ENCODE data around the gene ZNF217.
A peak's percentile ranks its signal among the peaks of the same experiment; 100 is the strongest.
"Not testable (repeated sequence)": the region's sequence is repeated elsewhere in the genome, so short reads cannot be mapped to it uniquely, and the experiment has no call there.

ZNF217 gene

GRCh38 chr20:53593466-53594007 is at the start of gene ZNF217:
Gene ZNF217 (minus strand): TSS chr20:53593839. CDS start chr20:53582826, 11,013 bp downstream.
- DNase-seq (ENCODE audit: low read depth), result peak; percentile 54

GRCh38 chr20:53643031-53643832 is 49.6 kb upstream of the ZNF217 start:
- DNase-seq (ENCODE audit: low read depth), result peak; percentile 44

GRCh38 chr20:53642196-53643030 is 48.8 kb upstream of the ZNF217 start:
- no peak for DNase-seq (ENCODE audit: low read depth)

- no peak for DNase-seq (ENCODE audit: low read depth)
Observed at GRCh38 chr20:53639647-53640440, 46.2 kb upstream of the ZNF217 start.

GRCh38 chr20:53639128-53639527 is 45.5 kb upstream of the ZNF217 start:
- no peak for DNase-seq (ENCODE audit: low read depth)

- not testable (repeated sequence) for DNase-seq (ENCODE audit: low read depth)
Observed at GRCh38 chr20:53637310-53637709, 43.7 kb upstream of the ZNF217 start.

- no peak for DNase-seq (ENCODE audit: low read depth)
Observed at GRCh38 chr20:53636540-53637097, 43.0 kb upstream of the ZNF217 start.

- DNase-seq (ENCODE audit: low read depth), result no peak
Observed at GRCh38 chr20:53635221-53635620, 41.6 kb upstream of the ZNF217 start.

- no peak for DNase-seq (ENCODE audit: low read depth)
Observed at GRCh38 chr20:53631909-53632662, 38.4 kb upstream of the ZNF217 start.

GRCh38 chr20:53629436-53629835 is 35.8 kb upstream of the ZNF217 start:
- no peak for DNase-seq (ENCODE audit: low read depth)

- not testable (repeated sequence) for DNase-seq (ENCODE audit: low read depth)
Observed at GRCh38 chr20:53628758-53629157, 35.1 kb upstream of the ZNF217 start.

GRCh38 chr20:53628076-53628475 is 34.4 kb upstream of the ZNF217 start:
- DNase-seq (ENCODE audit: low read depth), result no peak

GRCh38 chr20:53627001-53627400 is 33.4 kb upstream of the ZNF217 start:
- DNase-seq (ENCODE audit: low read depth), result not testable (repeated sequence)

- DNase-seq (ENCODE audit: low read depth), result no peak
Observed at GRCh38 chr20:53626584-53626983, 32.9 kb upstream of the ZNF217 start.

- DNase-seq (ENCODE audit: low read depth), result no peak
Observed at GRCh38 chr20:53625311-53626129, 31.9 kb upstream of the ZNF217 start.

GRCh38 chr20:53624927-53625250 is 31.2 kb upstream of the ZNF217 start:
- not testable (repeated sequence) for DNase-seq (ENCODE audit: low read depth)

GRCh38 chr20:53623454-53624211 is 30.0 kb upstream of the ZNF217 start:
- no peak for DNase-seq (ENCODE audit: low read depth)

GRCh38 chr20:53623134-53623453 is 29.5 kb upstream of the ZNF217 start:
- no peak for DNase-seq (ENCODE audit: low read depth)
